H9 (cell line): ENCODE results near the gene C7orf57. TPM values are rescaled to one million over a fixed set of nuclear protein-coding genes. Genes with fewer than 3 reads are reported as not detected.

Experiments used
- DNase-seq: peaks from one replicate; pipeline ENCODE4 v3.0.0-alpha.2; 2017
- H2AFZ ChIP-seq: one replicate; pipeline ENCODE4 v1.6.1; 2013; ENCODE audit warnings: mild to moderate bottlenecking, low read length, control low read depth, moderate library complexity
- H2AK5ac ChIP-seq: 2 replicates; pipeline ENCODE4 v1.6.1; 2013; ENCODE audit warnings: low read length, control low read depth, mixed read lengths; ENCODE audit not compliant: insufficient read length
- H2BK120ac ChIP-seq: one replicate; pipeline ENCODE4 v1.6.1; 2013; ENCODE audit warnings: low read depth, mild to moderate bottlenecking, low read length, control low read depth, inconsistent platforms; ENCODE audit not compliant: poor library complexity, severe bottlenecking
- H2BK12ac ChIP-seq: 2 replicates; pipeline ENCODE4 v1.6.1; 2013; ENCODE audit warnings: low read length, control low read depth, mixed read lengths, low read depth; ENCODE audit not compliant: insufficient read length
- H2BK15ac ChIP-seq: 2 replicates; pipeline ENCODE4 v1.6.1; 2013; ENCODE audit warnings: low read depth, low read length, control low read depth
- H2BK20ac ChIP-seq: one replicate; pipeline ENCODE4 v1.6.1; 2013; ENCODE audit warnings: low read depth, mild to moderate bottlenecking, low read length, control low read depth, inconsistent platforms; ENCODE audit not compliant: poor library complexity, severe bottlenecking
- H2BK5ac ChIP-seq: 2 replicates; pipeline ENCODE4 v1.6.1; 2013; ENCODE audit warnings: low read length, control low read depth, mixed read lengths; ENCODE audit not compliant: insufficient read length
- H3K14ac ChIP-seq: 2 replicates; pipeline ENCODE4 v1.6.1; 2013; ENCODE audit warnings: low read length, control low read depth; ENCODE audit not compliant: insufficient read depth
- H3K18ac ChIP-seq: 2 replicates; pipeline ENCODE4 v1.6.1; 2013; ENCODE audit warnings: low read depth, mild to moderate bottlenecking, mixed read lengths, low read length, control low read depth; ENCODE audit not compliant: insufficient read length
- H3K23ac ChIP-seq: 2 replicates; pipeline ENCODE4 v1.6.1; 2013; ENCODE audit warnings: low read length, control low read depth, mixed read lengths, low read depth; ENCODE audit not compliant: insufficient read length
- H3K23me2 ChIP-seq: 2 replicates; pipeline ENCODE4 v1.6.1; 2013; ENCODE audit warnings: low read depth, mild to moderate bottlenecking, mixed read lengths, low read length, control low read depth; ENCODE audit not compliant: insufficient read length, poor library complexity, severe bottlenecking
- H3K27ac ChIP-seq: 2 replicates; pipeline ENCODE4 v1.5.1; 2013; ENCODE audit warnings: low read length, control low read depth, mixed read lengths, low read depth; ENCODE audit not compliant: insufficient read length
- H3K27me3 ChIP-seq: 2 replicates; pipeline ENCODE4 v1.6.1; 2013; ENCODE audit warnings: low read length, control low read depth, inconsistent platforms; ENCODE audit not compliant: insufficient read depth
- H3K4ac ChIP-seq: 2 replicates; pipeline ENCODE4 v1.6.1; 2013; ENCODE audit warnings: low read depth, mild to moderate bottlenecking, control low read depth, inconsistent platforms, low read length, moderate library complexity
- H3K4me1 ChIP-seq: 2 replicates; pipeline ENCODE4 v1.6.1; 2013; ENCODE audit warnings: low read length, control low read depth, inconsistent platforms; ENCODE audit not compliant: insufficient read depth
- H3K4me2 ChIP-seq: 2 replicates; pipeline ENCODE4 v1.6.1; 2013; ENCODE audit warnings: low read length, control low read depth, mixed read lengths; ENCODE audit not compliant: insufficient read length, insufficient read depth
- H3K56ac ChIP-seq: 2 replicates; pipeline ENCODE4 v1.6.1; 2013; ENCODE audit warnings: low read depth, mild to moderate bottlenecking, mixed read lengths, low read length, control low read depth; ENCODE audit not compliant: insufficient read length
- H3K79me1 ChIP-seq: 2 replicates; pipeline ENCODE4 v1.6.1; 2013; ENCODE audit warnings: low read depth, mild to moderate bottlenecking, moderate library complexity, low read length, control low read depth, inconsistent platforms; ENCODE audit not compliant: insufficient read depth, poor library complexity, severe bottlenecking
- H3K79me2 ChIP-seq: 2 replicates; pipeline ENCODE4 v1.6.1; 2013; ENCODE audit warnings: low read length, control low read depth, inconsistent platforms; ENCODE audit not compliant: insufficient read depth
- H3K9ac ChIP-seq: 2 replicates; pipeline ENCODE4 v1.6.1; 2013; ENCODE audit warnings: low read length, control low read depth, mixed read lengths; ENCODE audit not compliant: insufficient read length; ENCODE audit errors: extremely low read depth
- H3K9me3 ChIP-seq: one replicate; pipeline ENCODE4 v1.6.1; 2013; ENCODE audit warnings: low read depth, low read length, inconsistent platforms; ENCODE audit not compliant: control insufficient read depth
- H3T11ph ChIP-seq: one replicate; pipeline ENCODE4 v1.6.1; 2013; ENCODE audit warnings: mild to moderate bottlenecking, low read length, control low read depth, inconsistent platforms
- H4K20me1 ChIP-seq: one replicate; pipeline ENCODE4 v1.6.1; 2013; ENCODE audit not compliant: control insufficient read depth, insufficient read length, insufficient read depth
- H4K5ac ChIP-seq: 2 replicates; pipeline ENCODE4 v1.6.1; 2013; ENCODE audit warnings: low read depth, mild to moderate bottlenecking, mixed read lengths, low read length, control low read depth; ENCODE audit not compliant: insufficient read length
- H4K8ac ChIP-seq: replicated peaks from 2 replicates; pipeline ENCODE4 v1.6.1; 2013; ENCODE audit warnings: low read length, control low read depth, mixed read lengths, low read depth; ENCODE audit not compliant: insufficient read length
- H4K91ac ChIP-seq: 2 replicates; pipeline ENCODE4 v1.6.1; 2013; ENCODE audit warnings: low read depth, mild to moderate bottlenecking, moderate library complexity, mixed read lengths, low read length, control low read depth; ENCODE audit not compliant: insufficient read length
- H3K27ac Mint-ChIP-seq, 3 experiments: 2 replicates in 2 of 3; 3 replicates in 1 of 3; pipeline ENCODE4 v1.8.0; 2020 to 2021; ENCODE audit warnings: mixed read lengths in 3 of 3, mild to moderate bottlenecking in 1 of 3, moderate library complexity in 1 of 3
- H3K27me3 Mint-ChIP-seq: 2 replicates; pipeline ENCODE4 v1.8.0; 2021; ENCODE audit warnings: low read depth, mild to moderate bottlenecking, moderate library complexity, mixed read lengths
- H3K36me3 Mint-ChIP-seq, 3 experiments: 2 replicates in 2 of 3; 3 replicates in 1 of 3; pipeline ENCODE4 v1.8.0; 2020 to 2021; ENCODE audit warnings: low read depth in 3 of 3, mixed read lengths in 3 of 3; ENCODE audit not compliant: insufficient read depth in 1 of 3
- H3K4me1 Mint-ChIP-seq, 2 experiments: 2 replicates each; pipeline ENCODE4 v1.8.0; 2020; ENCODE audit warnings: mixed read lengths in 2 of 2
- H3K4me3 Mint-ChIP-seq, 2 experiments: 2 replicates in 1 of 2; 3 replicates in 1 of 2; pipeline ENCODE4 v1.8.0; 2020 to 2021; ENCODE audit warnings: mild to moderate bottlenecking in 2 of 2, mixed read lengths in 2 of 2, moderate library complexity in 1 of 2
- H3K9me3 Mint-ChIP-seq, 2 experiments: 2 replicates in 1 of 2; 3 replicates in 1 of 2; pipeline ENCODE4 v1.8.0; 2020; ENCODE audit warnings: mild to moderate bottlenecking in 2 of 2, mixed read lengths in 2 of 2, moderate library complexity in 1 of 2
- WGBS: extraction: QIAGEN DNeasy Blood & Tissue Kit; methylation state at CpG from one replicate; pipeline ENCODE4 v1.1.7; 2013; ENCODE audit warnings: missing lambda C conversion rate, low lambda C conversion rate, mixed read lengths; ENCODE audit not compliant: insufficient read length; ENCODE audit errors: extremely low coverage; 5-methylcytosine and 5-hydroxymethylcytosine counted together
- total RNA-seq: library from RNA; stranded (reverse); gene quantifications from 2 replicates; pipeline ENCODE4 v1.2.1, GENCODE V29; 2021
- TF ChIP-seq, protein P1 (sequence below): fragments of 200-600 bp; sonication (generic); conservative IDR thresholded peaks from 3 replicates; pipeline ENCODE4 v1.8.0; 2021; ENCODE audit warnings: antibody characterized with exemption, mild to moderate bottlenecking

C7orf57 gene
- total RNA-seq, 1 experiment from 2014 or later = not detected

DNA sequence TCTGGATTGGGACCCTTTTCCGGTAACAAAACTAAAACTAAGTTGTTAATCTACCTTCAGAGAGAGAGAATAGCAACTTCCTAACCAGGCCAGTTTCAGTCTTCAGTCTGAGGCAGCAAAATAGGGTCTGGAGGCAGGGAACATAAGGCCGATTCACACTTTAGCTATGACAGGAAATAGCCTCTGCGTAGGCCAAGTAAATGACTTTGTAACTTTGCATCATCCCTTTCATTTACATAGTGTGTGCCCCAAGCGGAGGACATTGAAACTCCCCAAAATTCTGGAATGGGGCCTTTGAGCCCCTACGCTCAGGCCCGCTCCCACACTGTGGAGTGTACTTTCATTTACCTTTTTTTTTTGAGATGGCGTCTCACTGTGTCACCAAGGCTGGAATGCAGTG, 52.0 kb downstream of the C7orf57 start:
- no peak overlapping the region for H3K9ac ChIP-seq
- H4K91ac ChIP-seq = no peak overlapping the region
- H3K4me3 Mint-ChIP-seq = peak overlapping the region in 1 of 2 experiments; percentile 16; a peak in 2 of 5 replicates
- DNase-seq = no peak
- peak overlapping the region; percentile 11 for H3K18ac ChIP-seq
- no peak overlapping the region for H2BK20ac ChIP-seq
- H3K27me3 ChIP-seq = no peaks in the 10 kb centered on the region
- H3K27ac Mint-ChIP-seq = peak overlapping the region; percentile 17 to 81 (median 49); a peak in 6 of 7 replicates
- WGBS = no CpG with 5 or more reads among the region's 7 CpGs
- H3K36me3 Mint-ChIP-seq = peaks cover 12 to 20% (median 16%) of the 10 kb centered on the region in 3 experiments; a peak in 6 of 7 replicates
- H3K4me1 Mint-ChIP-seq = peaks cover 57 to 65% of the 10 kb centered on the region in 2 experiments
- H3K4me2 ChIP-seq = no peak overlapping the region
- H2BK120ac ChIP-seq = peak overlapping the region; percentile 88
- no peak overlapping the region for H4K5ac ChIP-seq
- H3K27me3 Mint-ChIP-seq = no peaks in the 10 kb centered on the region; the same call in none of the 2 replicates
- peaks cover 9% of the 10 kb centered on the region; the same call in 1 of the 2 replicates for H3K4me1 ChIP-seq
- no peak overlapping the region for H4K8ac ChIP-seq
- H3T11ph ChIP-seq = no peak overlapping the region
- no peaks in the 10 kb centered on the region; a peak in 1 of 5 replicates for H3K9me3 Mint-ChIP-seq
- no peak overlapping the region; the same call in 1 of the 2 replicates for H3K14ac ChIP-seq
- no peaks in the 10 kb centered on the region for H3K79me1 ChIP-seq
- H2AK5ac ChIP-seq = no peak overlapping the region
- no peak overlapping the region for H2AFZ ChIP-seq
- 0 out of 2 replicates have a peak, but pooled peaks cover 2% of the 10 kb centered on the region for H3K79me2 ChIP-seq
- H2BK5ac ChIP-seq = no peak overlapping the region
- no peaks in the 10 kb centered on the region for H3K9me3 ChIP-seq
- H2BK15ac ChIP-seq = no peak overlapping the region
- no peak overlapping the region for H3K23ac ChIP-seq
- H3K56ac ChIP-seq = no peak overlapping the region
- no peak overlapping the region for H3K4ac ChIP-seq
- no peak overlapping the region for H2BK12ac ChIP-seq
- TF ChIP-seq, protein P1, sequence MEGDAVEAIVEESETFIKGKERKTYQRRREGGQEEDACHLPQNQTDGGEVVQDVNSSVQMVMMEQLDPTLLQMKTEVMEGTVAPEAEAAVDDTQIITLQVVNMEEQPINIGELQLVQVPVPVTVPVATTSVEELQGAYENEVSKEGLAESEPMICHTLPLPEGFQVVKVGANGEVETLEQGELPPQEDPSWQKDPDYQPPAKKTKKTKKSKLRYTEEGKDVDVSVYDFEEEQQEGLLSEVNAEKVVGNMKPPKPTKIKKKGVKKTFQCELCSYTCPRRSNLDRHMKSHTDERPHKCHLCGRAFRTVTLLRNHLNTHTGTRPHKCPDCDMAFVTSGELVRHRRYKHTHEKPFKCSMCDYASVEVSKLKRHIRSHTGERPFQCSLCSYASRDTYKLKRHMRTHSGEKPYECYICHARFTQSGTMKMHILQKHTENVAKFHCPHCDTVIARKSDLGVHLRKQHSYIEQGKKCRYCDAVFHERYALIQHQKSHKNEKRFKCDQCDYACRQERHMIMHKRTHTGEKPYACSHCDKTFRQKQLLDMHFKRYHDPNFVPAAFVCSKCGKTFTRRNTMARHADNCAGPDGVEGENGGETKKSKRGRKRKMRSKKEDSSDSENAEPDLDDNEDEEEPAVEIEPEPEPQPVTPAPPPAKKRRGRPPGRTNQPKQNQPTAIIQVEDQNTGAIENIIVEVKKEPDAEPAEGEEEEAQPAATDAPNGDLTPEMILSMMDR = no peak
- peaks cover 14% of the 10 kb centered on the region for H3K23me2 ChIP-seq
- H4K20me1 ChIP-seq = no peaks in the 10 kb centered on the region
- peak overlapping the region; percentile 54 for H3K27ac ChIP-seq
